HL-60 (cell line): ENCODE data around the gene HIP1.
"Not testable (repeated sequence)": the region's sequence is repeated elsewhere in the genome, so short reads cannot be mapped to it uniquely, and the experiment has no call there.

Experiments used
- DNase-seq, 2 experiments: peaks; one replicate each; pipeline ENCODE4 v3.0.0-alpha.2; 2010 to 2020; ENCODE audit warnings: low read depth in 1 of 2, low spot score in 1 of 2
- H3K27ac ChIP-seq: fragments of 250-450 bp; sonication (Bioruptor Pico); replicated peaks from 2 replicates; pipeline ENCODE4 v1.5.1; 2020; ENCODE audit warnings: mild to moderate bottlenecking, moderate library complexity
- H3K27me3 ChIP-seq: fragments of 250-450 bp; sonication (Bioruptor Pico); 2 replicates; pipeline ENCODE4 v1.5.1; 2021; ENCODE audit warnings: mild to moderate bottlenecking, moderate library complexity; ENCODE audit not compliant: insufficient read depth, poor library complexity, severe bottlenecking
- H3K4me3 ChIP-seq: replicated peaks from 2 replicates; pipeline ENCODE4 v1.5.1; 2011; ENCODE audit warnings: mild to moderate bottlenecking, control low read depth, low read length; ENCODE audit not compliant: insufficient read depth
- GABPA ChIP-seq: IDR thresholded peaks from 2 replicates; pipeline ENCODE4 v1.6.1; 2012; ENCODE audit warnings: low read depth
- POLR2AphosphoS5 ChIP-seq: IDR thresholded peaks from 2 replicates; pipeline ENCODE4 v1.6.1; 2012; ENCODE audit warnings: low read depth
- SPI1 ChIP-seq: IDR thresholded peaks from 2 replicates; pipeline ENCODE4 v1.6.1; 2012; ENCODE audit warnings: low read depth, mild to moderate bottlenecking, borderline replicate concordance
- TF ChIP-seq, protein P1 (sequence below): IDR thresholded peaks from 2 replicates; pipeline ENCODE4 v1.6.1; 2012; ENCODE audit warnings: low read depth; ENCODE audit not compliant: insufficient replicate concordance
- TF ChIP-seq, protein P2 (sequence below): IDR thresholded peaks from one replicate; pipeline ENCODE4 v1.5.1; 2011; ENCODE audit warnings: low read length, control low read depth, inconsistent platforms; ENCODE audit not compliant: insufficient read depth

Gene HIP1

GRCh38 chr7:75595766-75596165, 143.0 kb downstream of the HIP1 start:
- DNase-seq = no peak
- Histone ChIP-seq H3K27me3 (no peaks in the 10 kb centered on the region), H3K4me3 (no peak overlapping the region), H3K27ac (no peak overlapping the region)
- TF ChIP-seq SPI1 = no peak
- no peak for TF ChIP-seq POLR2AphosphoS5
- TF ChIP-seq, protein P1, sequence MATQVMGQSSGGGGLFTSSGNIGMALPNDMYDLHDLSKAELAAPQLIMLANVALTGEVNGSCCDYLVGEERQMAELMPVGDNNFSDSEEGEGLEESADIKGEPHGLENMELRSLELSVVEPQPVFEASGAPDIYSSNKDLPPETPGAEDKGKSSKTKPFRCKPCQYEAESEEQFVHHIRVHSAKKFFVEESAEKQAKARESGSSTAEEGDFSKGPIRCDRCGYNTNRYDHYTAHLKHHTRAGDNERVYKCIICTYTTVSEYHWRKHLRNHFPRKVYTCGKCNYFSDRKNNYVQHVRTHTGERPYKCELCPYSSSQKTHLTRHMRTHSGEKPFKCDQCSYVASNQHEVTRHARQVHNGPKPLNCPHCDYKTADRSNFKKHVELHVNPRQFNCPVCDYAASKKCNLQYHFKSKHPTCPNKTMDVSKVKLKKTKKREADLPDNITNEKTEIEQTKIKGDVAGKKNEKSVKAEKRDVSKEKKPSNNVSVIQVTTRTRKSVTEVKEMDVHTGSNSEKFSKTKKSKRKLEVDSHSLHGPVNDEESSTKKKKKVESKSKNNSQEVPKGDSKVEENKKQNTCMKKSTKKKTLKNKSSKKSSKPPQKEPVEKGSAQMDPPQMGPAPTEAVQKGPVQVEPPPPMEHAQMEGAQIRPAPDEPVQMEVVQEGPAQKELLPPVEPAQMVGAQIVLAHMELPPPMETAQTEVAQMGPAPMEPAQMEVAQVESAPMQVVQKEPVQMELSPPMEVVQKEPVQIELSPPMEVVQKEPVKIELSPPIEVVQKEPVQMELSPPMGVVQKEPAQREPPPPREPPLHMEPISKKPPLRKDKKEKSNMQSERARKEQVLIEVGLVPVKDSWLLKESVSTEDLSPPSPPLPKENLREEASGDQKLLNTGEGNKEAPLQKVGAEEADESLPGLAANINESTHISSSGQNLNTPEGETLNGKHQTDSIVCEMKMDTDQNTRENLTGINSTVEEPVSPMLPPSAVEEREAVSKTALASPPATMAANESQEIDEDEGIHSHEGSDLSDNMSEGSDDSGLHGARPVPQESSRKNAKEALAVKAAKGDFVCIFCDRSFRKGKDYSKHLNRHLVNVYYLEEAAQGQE = no peak
- TF ChIP-seq, protein P2, sequence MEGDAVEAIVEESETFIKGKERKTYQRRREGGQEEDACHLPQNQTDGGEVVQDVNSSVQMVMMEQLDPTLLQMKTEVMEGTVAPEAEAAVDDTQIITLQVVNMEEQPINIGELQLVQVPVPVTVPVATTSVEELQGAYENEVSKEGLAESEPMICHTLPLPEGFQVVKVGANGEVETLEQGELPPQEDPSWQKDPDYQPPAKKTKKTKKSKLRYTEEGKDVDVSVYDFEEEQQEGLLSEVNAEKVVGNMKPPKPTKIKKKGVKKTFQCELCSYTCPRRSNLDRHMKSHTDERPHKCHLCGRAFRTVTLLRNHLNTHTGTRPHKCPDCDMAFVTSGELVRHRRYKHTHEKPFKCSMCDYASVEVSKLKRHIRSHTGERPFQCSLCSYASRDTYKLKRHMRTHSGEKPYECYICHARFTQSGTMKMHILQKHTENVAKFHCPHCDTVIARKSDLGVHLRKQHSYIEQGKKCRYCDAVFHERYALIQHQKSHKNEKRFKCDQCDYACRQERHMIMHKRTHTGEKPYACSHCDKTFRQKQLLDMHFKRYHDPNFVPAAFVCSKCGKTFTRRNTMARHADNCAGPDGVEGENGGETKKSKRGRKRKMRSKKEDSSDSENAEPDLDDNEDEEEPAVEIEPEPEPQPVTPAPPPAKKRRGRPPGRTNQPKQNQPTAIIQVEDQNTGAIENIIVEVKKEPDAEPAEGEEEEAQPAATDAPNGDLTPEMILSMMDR = no peak
- no peak for TF ChIP-seq GABPA

DNA sequence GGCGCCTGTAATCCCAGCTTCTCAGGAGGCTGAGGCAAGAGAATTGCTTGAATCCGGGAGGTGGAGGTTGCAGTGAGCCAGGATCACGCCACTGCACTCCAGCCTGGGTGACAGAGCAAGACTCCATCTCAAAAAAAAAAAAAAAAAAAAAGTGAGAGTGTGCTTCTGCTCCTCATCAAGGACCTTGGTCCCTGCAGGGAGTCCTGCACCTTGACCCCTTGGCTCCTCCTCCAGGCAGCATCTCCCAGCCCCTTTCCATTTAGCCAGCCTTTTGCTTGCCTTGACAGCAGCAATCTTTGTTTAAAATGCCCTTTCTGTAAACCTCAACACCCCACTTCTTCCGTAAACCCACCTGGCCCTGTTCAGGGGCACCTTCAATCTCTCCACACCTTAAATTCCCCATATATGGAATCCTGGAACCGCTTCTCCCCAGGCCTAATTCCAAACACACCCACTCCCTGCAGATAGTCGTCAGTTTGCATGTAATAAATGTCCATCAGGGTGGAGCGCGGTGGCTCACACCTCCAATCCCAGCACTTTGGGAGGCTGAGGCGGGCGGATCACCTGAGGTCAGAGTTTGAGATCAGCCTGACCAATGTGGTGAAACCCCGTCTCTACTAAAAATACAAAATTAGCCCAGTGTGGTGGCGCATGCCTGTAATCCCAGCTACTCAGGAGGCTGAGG, 145.1 kb downstream of the HIP1 start:
- H3K27ac ChIP-seq, H3K4me3 ChIP-seq, H3K27me3 ChIP-seq, DNase-seq: not testable (repeated sequence)

- Histone ChIP-seq H3K4me3 (no peak overlapping the region), H3K27ac (no peak overlapping the region), H3K27me3 (no peaks in the 10 kb centered on the region)
- no peak for DNase-seq
- no peak for TF ChIP-seq POLR2AphosphoS5
- no peak for TF ChIP-seq GABPA
- no peak for TF ChIP-seq SPI1
- TF ChIP-seq, protein P1 = no peak
- TF ChIP-seq, protein P2 = no peak
Measured at GRCh38 chr7:75591467-75592255, 147.1 kb downstream of the HIP1 start.

DNA sequence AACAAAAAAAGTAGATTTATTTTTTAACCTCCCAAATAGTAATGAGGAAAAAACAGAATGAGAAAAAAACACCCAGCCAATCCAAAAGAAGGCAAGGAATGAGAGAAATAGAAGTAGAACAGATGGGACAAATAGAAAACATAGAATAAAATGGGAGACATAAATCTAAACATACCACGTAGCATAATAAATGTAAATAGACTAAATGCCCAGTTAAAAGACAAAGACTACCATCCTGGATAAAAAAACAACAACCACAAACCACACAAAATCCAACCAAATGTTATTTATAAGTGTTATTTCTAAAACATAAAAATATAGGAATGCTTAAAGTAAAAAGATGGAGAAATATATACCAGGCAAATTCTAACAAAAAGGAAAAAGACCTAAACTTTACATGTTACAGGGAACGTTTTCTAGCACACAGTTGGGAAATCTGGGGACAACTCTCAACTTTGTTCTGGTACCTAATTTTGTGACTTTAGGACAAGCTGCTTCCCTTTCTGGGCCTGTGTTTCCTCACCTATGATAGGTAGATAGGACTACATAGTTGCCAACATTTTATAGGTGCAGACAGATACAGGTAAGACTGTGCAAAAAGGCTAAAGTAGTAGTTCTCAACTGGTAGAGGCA, 148.3 kb downstream of the HIP1 start:
- TF ChIP-seq, protein P1 = no peak
- TF ChIP-seq, protein P2 = no peak
- no peak for TF ChIP-seq GABPA
- no peak for TF ChIP-seq POLR2AphosphoS5
- TF ChIP-seq SPI1 = no peak
- no peak for DNase-seq
- Histone ChIP-seq H3K27ac (no peak overlapping the region), H3K4me3 (no peak overlapping the region), H3K27me3 (no peaks in the 10 kb centered on the region)
